Endothelial cell of umbilical vein (primary cell): ENCODE measurements around the gene COL23A1. TPM values are rescaled to one million over a fixed set of nuclear protein-coding genes. Genes with fewer than 3 reads are reported as not detected.

Experiments
- BruUV-seq: library from RNA; stranded (reverse); fragments of 400-500 nt; replicated peaks from 2 replicates; lab custom pipeline; 2021; lab: Mats Ljungman, UMichigan
- CTCF ChIA-PET: fragments of 300-600, 350-600 bp; sonication (Branson Sonifier 250); formaldehyde crosslinking; loops from one replicate; lab custom pipeline; 2021; ENCODE audit warnings: antibody characterized with exemption, inconsistent platforms; lab: Charles Lee
- POLR2A ChIA-PET: fragments of 300-600, 350-600 bp; sonication (Branson Sonifier 250); formaldehyde crosslinking; loops from one replicate; lab custom pipeline; 2021; ENCODE audit warnings: antibody characterized with exemption, inconsistent platforms; lab: Charles Lee
- DNase-seq: peaks from one replicate; pipeline ENCODE4 v3.0.0-alpha.2; 2011; ENCODE audit warnings: low read depth, low spot score
- FAIRE-seq: peaks from 2 replicates; lab custom pipeline; 2011; peaks lifted over from hg19 to GRCh38; lab: Jason Lieb, UNC
- H2AFZ ChIP-seq: 2 replicates; pipeline ENCODE4 v1.6.0; 2012; ENCODE audit warnings: low read depth, low read length, control low read depth, inconsistent platforms
- H3K27ac ChIP-seq: 2 replicates; pipeline ENCODE4 v1.5.1; 2011; ENCODE audit warnings: low read depth, mild to moderate bottlenecking, control low read depth, low read length, moderate library complexity; ENCODE audit not compliant: insufficient read depth
- H3K27me3 ChIP-seq, 2 experiments: 2 replicates each; pipeline versions ENCODE4 v1.6.0 to v1.6.1; 2011; ENCODE audit warnings: low read length in 2 of 2, mixed read lengths in 1 of 2; ENCODE audit not compliant: control insufficient read depth in 2 of 2, insufficient read depth in 2 of 2
- H3K36me3 ChIP-seq, 2 experiments: 2 replicates in 1 of 2; 3 replicates in 1 of 2; pipeline ENCODE4 v1.5.1; 2011; ENCODE audit warnings: low read length in 2 of 2, mild to moderate bottlenecking in 1 of 2, moderate library complexity in 1 of 2; ENCODE audit not compliant: control insufficient read depth in 2 of 2, insufficient read depth in 2 of 2; ENCODE audit errors: extremely low read depth in 1 of 2
- H3K4me1 ChIP-seq: 3 replicates; pipeline ENCODE4 v1.5.1; 2011; ENCODE audit warnings: mild to moderate bottlenecking, low read length; ENCODE audit not compliant: control insufficient read depth, insufficient read depth; ENCODE audit errors: extremely low read depth
- H3K4me2 ChIP-seq: 2 replicates; pipeline ENCODE4 v1.6.1; 2011; ENCODE audit warnings: low read length, control low read depth, mixed read lengths; ENCODE audit not compliant: insufficient read depth
- H3K4me3 ChIP-seq, 3 experiments: fragments of 200-600 bp in 1 of 3; sonication (generic), shearing (Covaris generic) in 1 of 3; replicated peaks in 1 of 3; 2 replicates each; pipeline ENCODE4 v1.5.1; 2011 to 2016; ENCODE audit warnings: control low read depth in 3 of 3, low read length in 3 of 3, mild to moderate bottlenecking in 2 of 3, inconsistent platforms in 1 of 3, low read depth in 1 of 3, moderate library complexity in 1 of 3; ENCODE audit not compliant: insufficient read depth in 1 of 3
- H3K79me2 ChIP-seq: 2 replicates; pipeline ENCODE4 v1.6.0; 2012; ENCODE audit warnings: low read length, inconsistent platforms; ENCODE audit not compliant: control insufficient read depth, insufficient read depth
- H3K9ac ChIP-seq: replicated peaks from 2 replicates; pipeline ENCODE3; 2011; ENCODE audit warnings: low read length, control low read depth; ENCODE audit not compliant: insufficient read depth; ENCODE audit errors: extremely low read depth
- H3K9me1 ChIP-seq: replicated peaks from 3 replicates; pipeline ENCODE4 v1.6.0; 2011; ENCODE audit warnings: mild to moderate bottlenecking, low read length; ENCODE audit not compliant: control insufficient read depth, insufficient read depth; ENCODE audit errors: extremely low read depth
- H3K9me3 ChIP-seq: replicated peaks from 2 replicates; pipeline ENCODE4 v1.5.1; 2012; ENCODE audit warnings: low read length, inconsistent platforms; ENCODE audit not compliant: control insufficient read depth, insufficient read depth
- H4K20me1 ChIP-seq: replicated peaks from 2 replicates; pipeline ENCODE3; 2011; ENCODE audit warnings: mild to moderate bottlenecking, low read length; ENCODE audit not compliant: control insufficient read depth, insufficient read depth; ENCODE audit errors: extremely low read depth
- FOS ChIP-seq: IDR thresholded peaks from 2 replicates; pipeline ENCODE4 v1.6.1; 2011; ENCODE audit warnings: mild to moderate bottlenecking, low read length, moderate library complexity, borderline replicate concordance; ENCODE audit not compliant: insufficient read depth
- GATA2 ChIP-seq: IDR thresholded peaks from 2 replicates; pipeline ENCODE4 v1.7.0; 2011; ENCODE audit warnings: low read depth, mild to moderate bottlenecking, moderate library complexity, mixed read lengths, low read length; ENCODE audit not compliant: insufficient read length, insufficient read depth
- JUN ChIP-seq: IDR thresholded peaks from 2 replicates; pipeline ENCODE4 v1.6.1; 2011; ENCODE audit warnings: borderline replicate concordance, low read depth; ENCODE audit not compliant: insufficient read length, insufficient read depth
- POLR2A ChIP-seq: IDR thresholded peaks from 2 replicates; pipeline ENCODE4 v1.6.1; 2012; ENCODE audit warnings: low read depth, mild to moderate bottlenecking, control low read depth, low read length
- POLR2AphosphoS5 ChIP-seq: IDR thresholded peaks from 2 replicates; pipeline ENCODE4 v1.6.1; 2012; ENCODE audit warnings: low read depth, mild to moderate bottlenecking, control low read depth, low read length, moderate library complexity; ENCODE audit not compliant: insufficient read depth
- dilution Hi-C: fragments of 300-500 bp; cut with MboI; formaldehyde crosslinking; loops from one replicate; pipeline ENCODE4 v1.15.0; 2019; ENCODE audit warnings: low sequenced_read_pairs; ENCODE audit not compliant: extremely low pct_ligation_motif_present
- intact Hi-C: fragments of 100-400 bp; cut with micrococcal nuclease; formaldehyde crosslinking; loops from one replicate; pipeline ENCODE4 v1.10.0; 2022
- polyA plus RNA-seq, 4 experiments: library from polyadenylated mRNA; depleted of rRNA in 3 of 4; stranded (reverse) in 3 of 4; unstranded in 1 of 4; fragments of >200 nt; gene quantifications; 2 replicates each; pipeline versions ENCODE4 v1.2.1 to v1.2.3, GENCODE V29; 2011 to 2012; ENCODE audit warnings: missing spikeins in 1 of 4
- total RNA-seq: library from RNA; stranded (reverse); gene quantifications from 2 replicates; pipeline ENCODE4 v1.2.3, GENCODE V29; 2021

Gene COL23A1
- total and polyA plus RNA-seq, 2 donors (not counting 3 experiments of a cell fraction or from before 2014, with no cell fraction given), result not detected

- no peaks in the 10 kb centered on the region for H3K27me3 ChIP-seq
- no peak overlapping the region for H2AFZ ChIP-seq
- H3K36me3 ChIP-seq, result peaks cover 36 to 69% of the 10 kb centered on the region in 2 experiments
- POLR2A ChIA-PET, result interaction anchor here (3.0 kb wide), 1 partner anchor 8 kb away, joined by 13 read pairs; the partner anchor contains the start of gene HNRNPAB
- H3K4me3 ChIP-seq, result no peak overlapping the region
- H3K27ac ChIP-seq, result no peak overlapping the region
- H3K9ac ChIP-seq, result no peak overlapping the region
- intact Hi-C loops (no loop called here), dilution Hi-C loops (no loop called here)
- H3K4me1 ChIP-seq, result peaks cover 3% of the 10 kb centered on the region
- BruUV-seq, result no TSS peak
- H3K9me1 ChIP-seq, result no peaks in the 10 kb centered on the region
- H4K20me1 ChIP-seq, result peaks cover 4% of the 10 kb centered on the region
- peaks cover 22% of the 10 kb centered on the region for H3K79me2 ChIP-seq
- H3K4me2 ChIP-seq, result no peak overlapping the region
- TF ChIP-seq GATA2 (no peak), FOS (no peak), POLR2A (peak; percentile 13), POLR2AphosphoS5 (peak; percentile 37), JUN (no peak)
- FAIRE-seq (no peak), DNase-seq (no peak)
- CTCF ChIA-PET, result no interaction called here
- H3K9me3 ChIP-seq, result no peaks in the 10 kb centered on the region
Measured at GRCh38 chr5:178212241-178213002, 377.8 kb downstream of the COL23A1 start.
